Pulmonary artery endothelial cell (primary cell): ENCODE measurements around the gene DNPEP. TPM values are rescaled to one million over a fixed set of nuclear protein-coding genes. Genes with fewer than 3 reads are reported as not detected.

ENCODE experiments used
- DNase-seq: peaks from one replicate; pipeline ENCODE4 v3.0.0-alpha.2; 2011; ENCODE audit warnings: low read depth, low spot score
- total RNA-seq: library from RNA; depleted of rRNA; stranded (reverse); fragments of >200 nt; gene quantifications from 2 replicates; pipeline ENCODE4 v1.2.3, GENCODE V29; 2014

Gene DNPEP
- total RNA-seq, 1 donor from 2014 or later = 60.6 TPM

DNA sequence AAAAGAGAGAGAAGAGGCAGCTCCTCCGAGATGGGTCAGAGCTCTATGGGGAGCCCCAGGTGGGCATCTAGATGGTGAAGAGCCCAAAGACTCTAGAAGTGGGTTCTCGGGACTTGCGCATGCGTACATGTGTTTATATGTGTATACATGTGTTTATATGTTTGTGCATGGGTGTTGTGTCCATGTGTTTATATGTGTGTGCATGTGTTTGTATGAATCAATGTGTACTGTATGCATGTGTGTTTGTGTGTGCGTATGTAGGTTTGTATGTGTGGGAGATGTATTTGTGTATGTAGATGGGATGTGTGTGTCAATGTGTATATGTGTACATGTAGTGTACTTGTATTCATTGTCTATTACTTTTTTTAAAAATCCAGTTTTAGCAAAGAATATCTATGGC lies 25.6 kb downstream of the DNPEP start:
- DNase-seq = no peak

- no peak for DNase-seq
Measured at GRCh38 chr2:219358170-219359075, 29.3 kb downstream of the DNPEP start.

GRCh38 chr2:219356834-219357233 lies 30.9 kb downstream of the DNPEP start:
- DNase-seq = no peak

DNA sequence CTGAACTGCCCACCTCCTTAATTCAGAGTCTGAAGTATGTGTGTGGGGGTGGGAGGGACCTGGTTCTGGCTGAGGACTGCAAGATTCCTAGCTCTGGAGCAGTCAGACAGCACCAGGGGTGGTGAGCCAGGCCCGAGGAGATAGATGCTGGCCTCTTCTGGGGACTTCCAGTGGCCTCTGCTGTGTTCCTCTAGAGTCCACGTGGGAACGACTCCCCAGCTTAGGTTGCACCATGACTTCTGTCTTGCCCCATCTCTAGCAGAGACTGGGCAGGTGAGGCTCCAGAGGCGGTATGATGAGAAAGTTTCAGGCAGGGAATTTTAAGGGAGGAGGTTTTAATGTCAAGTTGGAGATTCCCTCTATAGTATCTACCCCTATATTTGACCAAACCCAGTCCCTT lies 33.1 kb downstream of the DNPEP start:
- no peak for DNase-seq

- no peak for DNase-seq
Measured at GRCh38 chr2:219353129-219353528, 34.6 kb downstream of the DNPEP start.

DNA sequence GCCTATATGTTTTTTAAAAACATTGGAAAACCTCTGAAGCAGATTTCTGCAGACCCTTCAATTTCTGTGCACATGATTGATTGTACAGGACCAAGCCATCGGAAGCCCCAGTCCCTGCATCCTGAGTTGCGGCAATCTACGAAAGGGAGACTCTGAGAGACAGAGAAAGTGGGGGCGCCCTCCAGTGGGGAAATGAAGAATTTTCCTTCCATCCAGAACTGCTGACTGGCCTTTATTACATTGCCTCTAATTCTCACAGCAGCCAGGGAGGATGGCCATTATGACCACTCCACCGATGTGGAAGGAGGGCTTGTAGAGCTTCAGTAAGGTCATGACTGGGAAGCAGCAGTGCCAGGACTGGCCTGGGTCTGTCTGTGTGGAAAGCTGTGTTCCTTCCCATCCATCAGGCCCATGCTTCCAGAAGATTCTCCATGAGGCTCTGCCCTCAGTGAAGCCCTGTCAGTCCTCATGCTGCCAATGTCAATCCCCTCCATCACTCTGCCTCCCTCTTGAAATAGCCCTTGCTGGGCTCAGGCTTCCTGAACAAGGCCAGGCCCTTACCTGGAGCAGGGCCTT lies 35.2 kb downstream of the DNPEP start:
- DNase-seq = no peak

DNA sequence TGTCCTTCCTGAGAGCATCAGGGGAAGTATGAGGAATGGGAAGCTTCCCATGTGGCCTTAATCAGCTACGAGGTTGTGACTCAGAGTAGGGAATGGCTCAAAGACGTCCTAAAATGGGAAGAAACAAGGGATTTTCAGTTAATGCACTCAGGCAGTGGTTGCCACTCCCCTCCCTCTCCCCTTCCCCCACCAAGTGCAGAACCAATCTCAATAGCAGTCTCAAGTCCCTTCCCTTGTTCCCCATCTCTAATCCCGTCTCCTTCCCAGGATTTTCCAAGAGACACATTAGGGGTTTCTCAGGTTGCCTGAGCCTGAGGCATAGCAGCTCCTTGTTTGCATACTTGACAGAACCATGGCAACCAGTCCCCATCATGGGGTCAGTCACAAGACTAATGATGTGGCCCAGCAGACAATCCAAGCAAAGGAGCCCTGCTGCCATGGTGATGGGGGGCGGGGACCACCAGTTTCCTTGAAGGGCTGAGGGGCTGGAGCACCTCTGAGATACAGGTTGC lies 36.9 kb downstream of the DNPEP start:
- no peak for DNase-seq

DNA sequence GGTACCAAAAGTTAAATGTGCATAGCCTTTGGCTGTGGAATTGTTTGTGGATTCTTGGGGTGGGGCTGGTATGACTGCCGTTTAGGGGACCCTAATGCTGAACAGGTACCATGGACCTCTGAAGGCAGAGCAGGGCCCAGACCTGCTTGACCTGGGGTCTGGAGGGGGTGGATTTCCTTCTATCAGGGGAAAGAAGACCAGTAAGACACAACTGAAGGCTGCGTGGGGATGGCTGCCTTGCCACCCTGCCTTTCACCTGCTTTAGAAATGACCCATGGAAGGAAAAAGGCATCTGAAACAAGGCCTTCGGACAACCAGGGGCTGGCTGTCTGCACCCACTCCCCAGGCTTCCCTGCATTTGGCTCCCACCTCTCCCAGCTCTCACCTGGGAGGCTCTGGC lies 37.5 kb downstream of the DNPEP start:
- no peak for DNase-seq

DNA sequence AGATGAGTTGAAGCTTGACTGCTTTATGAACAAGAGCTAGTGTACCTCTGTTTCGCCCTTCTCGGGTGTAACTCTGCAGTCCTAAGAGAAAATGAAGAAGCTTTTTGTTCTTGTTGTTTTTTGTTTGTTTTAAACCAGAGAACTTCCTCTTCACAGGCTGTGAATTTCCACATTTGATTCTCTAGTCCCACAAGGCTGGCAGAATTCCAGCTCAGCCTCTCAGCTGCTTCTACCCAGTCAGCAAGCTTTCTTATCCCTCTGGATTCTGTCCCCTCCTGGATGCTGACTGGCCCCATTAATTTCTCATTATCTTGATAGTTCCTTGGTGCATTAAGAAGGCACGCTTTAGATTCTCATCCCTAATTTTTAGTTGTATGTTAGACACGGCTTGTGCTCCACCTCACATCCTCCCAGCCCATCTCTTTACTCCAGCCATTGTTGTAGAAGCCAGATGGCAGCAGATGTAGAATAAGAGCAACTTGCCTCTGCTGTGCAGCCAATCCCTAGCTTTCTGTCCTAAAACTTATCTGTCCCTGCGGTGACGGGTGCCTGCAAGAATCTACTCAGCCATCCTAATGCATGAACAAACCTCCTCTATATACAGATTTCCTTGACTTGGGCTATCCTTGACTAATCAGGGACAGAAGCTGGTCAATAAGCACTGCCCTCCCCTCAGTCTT lies 42.8 kb downstream of the DNPEP start:
- DNase-seq = no peak

- DNase-seq = no peak
Measured at GRCh38 chr2:219335373-219335786, 52.3 kb downstream of the DNPEP start.

DNA sequence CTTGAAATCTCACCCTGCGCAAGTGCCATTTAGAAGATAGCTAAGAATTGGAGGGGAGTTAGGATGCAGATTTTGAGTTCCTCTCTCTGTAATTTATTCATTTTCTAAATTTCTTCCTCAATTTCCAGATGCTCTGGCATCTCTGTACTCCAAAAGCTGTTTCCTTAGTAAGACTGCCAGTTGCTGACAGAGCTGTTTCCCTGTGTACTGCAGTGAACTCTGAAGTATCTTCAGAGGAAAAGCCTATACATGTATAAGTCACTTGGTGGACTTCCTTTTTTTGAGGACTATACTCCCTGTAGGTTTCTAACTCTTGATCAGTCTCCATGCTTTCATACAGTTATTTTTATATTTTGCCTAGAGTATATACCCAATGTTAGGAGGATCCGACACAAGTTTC lies 53.6 kb downstream of the DNPEP start:
- no peak for DNase-seq

- DNase-seq = no peak
Measured at GRCh38 chr2:219332542-219332941, 55.2 kb downstream of the DNPEP start, which contains the start of gene RESP18. Gene RESP18, minus strand, starts transcription at chr2:219332744.

DNA sequence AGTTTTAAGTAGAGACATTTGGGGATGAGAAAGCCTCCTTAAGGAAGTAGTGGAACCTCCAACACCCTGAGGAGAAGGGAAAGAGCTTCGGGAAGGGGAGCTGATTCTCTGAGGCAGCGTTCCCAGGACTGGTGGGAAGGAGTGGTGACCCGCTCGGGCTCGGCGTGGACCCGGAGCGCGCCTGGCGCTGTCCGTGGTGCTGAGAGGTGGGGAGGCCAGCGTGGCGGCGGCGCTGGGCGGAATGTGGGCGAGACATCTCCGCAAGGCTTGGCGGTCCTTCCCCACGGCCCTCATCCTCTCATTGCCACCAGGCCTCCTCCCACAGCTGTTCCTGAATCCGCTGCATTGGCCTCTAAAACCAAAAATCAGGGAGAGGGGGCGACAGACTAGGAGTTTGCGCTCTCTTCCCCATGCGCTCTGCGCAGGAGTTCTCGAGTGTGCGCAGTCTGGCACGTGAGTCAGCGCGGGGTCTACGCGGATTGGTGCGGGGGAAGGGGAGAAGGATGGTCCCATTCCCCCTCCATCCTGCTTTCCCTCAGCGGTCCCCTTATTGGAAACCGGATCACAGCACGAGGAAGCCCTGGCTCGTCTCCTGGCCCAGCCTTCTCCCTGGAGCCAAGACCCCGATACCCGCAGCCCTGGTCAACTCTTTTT lies 56.0 kb downstream of the DNPEP start:
- no peak for DNase-seq

- no peak for DNase-seq
Measured at GRCh38 chr2:219327719-219328118, 60.0 kb downstream of the DNPEP start.

DNA sequence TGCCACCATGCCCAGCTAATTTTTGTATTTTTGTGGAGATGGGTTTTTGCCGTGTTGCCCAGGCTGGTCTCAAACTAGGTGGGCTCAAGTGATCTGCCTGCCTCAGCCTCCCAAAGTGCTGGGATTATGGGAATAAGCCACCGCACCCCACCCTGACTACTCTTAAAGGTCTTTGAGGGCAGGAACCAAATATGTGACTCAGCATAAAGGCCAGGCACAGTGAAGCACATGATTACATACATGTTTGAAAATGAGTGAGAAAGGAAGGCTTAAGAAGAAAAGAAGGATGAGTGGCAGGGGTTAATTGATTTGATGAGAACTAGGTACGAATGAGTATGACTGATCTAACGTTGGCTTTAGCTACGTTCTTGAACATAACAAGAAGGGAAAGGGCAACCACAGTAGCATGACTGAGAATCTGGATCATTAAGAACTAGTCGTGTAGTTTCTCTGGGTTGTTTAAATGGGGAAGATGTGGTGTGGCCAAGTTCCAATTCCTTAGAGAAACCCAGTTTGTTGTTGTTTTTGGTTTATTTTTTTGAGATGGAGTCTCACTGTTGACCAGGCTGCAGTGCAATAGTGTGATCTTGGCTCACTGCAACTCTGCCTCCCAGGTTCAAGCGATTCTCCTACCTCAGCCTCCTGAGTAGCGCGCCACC lies 61.9 kb downstream of the DNPEP start:
- no peak for DNase-seq

GRCh38 chr2:219325136-219325535 lies 62.6 kb downstream of the DNPEP start:
- no peak for DNase-seq

DNA sequence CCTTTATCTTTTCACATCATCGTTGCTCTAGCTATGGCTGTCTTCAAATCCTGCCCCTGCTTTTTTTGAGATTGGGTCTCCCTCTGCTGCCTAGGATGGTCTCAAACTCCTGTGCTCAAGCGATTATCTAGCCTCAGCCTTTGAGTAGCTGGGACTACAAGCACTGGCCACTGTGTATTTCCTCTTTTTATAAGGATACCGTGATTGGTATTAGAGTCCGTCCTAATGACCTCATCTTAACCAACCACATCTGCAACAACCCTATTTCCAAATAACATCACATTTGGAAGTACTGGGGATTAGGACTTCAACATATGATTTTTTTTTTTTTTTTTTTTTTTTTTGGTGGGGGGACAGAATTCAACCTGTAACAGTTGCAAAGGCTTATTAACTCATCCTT lies 64.3 kb downstream of the DNPEP start:
- DNase-seq = no peak
